AG04449 (cell line): Measurements from ENCODE around the gene TPST1.
"Not testable (repeated sequence)": the region's sequence is repeated elsewhere in the genome, so short reads cannot be mapped to it uniquely, and the experiment has no call there.

ENCODE experiments used
- CTCF ChIA-PET: fragments of 350-600 bp; formaldehyde crosslinking; extraction: SDS; loops from one replicate; lab custom pipeline; 2021; ENCODE audit warnings: antibody characterized with exemption; lab: Yijun Ruan, JAX
- POLR2A ChIA-PET: fragments of 400-600, 350-600 bp; formaldehyde crosslinking; extraction: SDS; loops from one replicate; lab custom pipeline; 2020; ENCODE audit warnings: antibody characterized with exemption, inconsistent platforms; lab: Yijun Ruan, JAX
- DNase-seq: peaks from one replicate; pipeline ENCODE4 v3.0.0-alpha.2; 2010; ENCODE audit warnings: low read depth, low spot score
- H3K4me3 ChIP-seq: 2 replicates; pipeline ENCODE4 v1.5.1; 2011; ENCODE audit warnings: low read depth, mild to moderate bottlenecking, control low read depth, low read length
- CTCF ChIP-seq: IDR thresholded peaks from one replicate; pipeline ENCODE4 v1.5.1; 2011; ENCODE audit warnings: mild to moderate bottlenecking, moderate library complexity, low read length, control low read depth, inconsistent platforms; ENCODE audit not compliant: insufficient read depth; ENCODE audit errors: missing control alignments

TPST1 gene

GRCh38 chr7:66167773-66168387 is 37.3 kb upstream of the TPST1 start:
- H3K4me3 ChIP-seq, result no peak overlapping the region
- POLR2A ChIA-PET, result no interaction called here
- TF ChIP-seq CTCF, result no peak
- peak; percentile 69 for DNase-seq
- CTCF ChIA-PET, result interaction anchor here (1.2 kb wide), 1 partner anchor 27 kb away, joined by 4 read pairs; no protein-coding TSS in a partner anchor

DNA sequence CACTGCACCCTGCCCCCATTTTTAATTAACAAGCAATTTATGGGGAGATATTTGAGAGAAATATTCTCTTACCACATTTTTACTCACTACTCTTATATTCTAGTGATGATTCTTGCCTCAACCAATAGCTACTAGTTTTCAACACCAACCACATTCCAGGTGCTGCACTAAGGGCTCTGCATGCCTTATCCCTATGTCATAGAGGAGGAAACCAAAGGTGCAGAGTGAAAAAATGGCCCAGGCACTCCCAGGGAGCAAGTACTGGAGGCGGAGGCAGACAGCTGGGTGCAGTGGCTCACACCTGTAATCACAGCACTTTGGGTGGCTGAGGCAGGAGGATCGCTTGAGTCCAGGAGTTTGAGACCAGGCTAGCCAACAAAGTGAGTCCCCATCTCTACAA is 35.5 kb upstream of the TPST1 start:
- POLR2A ChIA-PET, result no interaction called here
- no peak overlapping the region for H3K4me3 ChIP-seq
- CTCF ChIA-PET, result no interaction called here
- no peak for TF ChIP-seq CTCF
- no peak for DNase-seq

- no peak overlapping the region for H3K4me3 ChIP-seq
- no peak for DNase-seq
- ChIA-PET CTCF (no interaction called here), POLR2A (interaction anchor here (0.6 kb wide), 1 partner anchor 62 kb away, joined by 3 read pairs; no protein-coding TSS in a partner anchor)
- TF ChIP-seq CTCF, result no peak
Observed at GRCh38 chr7:66170309-66171231, 34.6 kb upstream of the TPST1 start.

DNA sequence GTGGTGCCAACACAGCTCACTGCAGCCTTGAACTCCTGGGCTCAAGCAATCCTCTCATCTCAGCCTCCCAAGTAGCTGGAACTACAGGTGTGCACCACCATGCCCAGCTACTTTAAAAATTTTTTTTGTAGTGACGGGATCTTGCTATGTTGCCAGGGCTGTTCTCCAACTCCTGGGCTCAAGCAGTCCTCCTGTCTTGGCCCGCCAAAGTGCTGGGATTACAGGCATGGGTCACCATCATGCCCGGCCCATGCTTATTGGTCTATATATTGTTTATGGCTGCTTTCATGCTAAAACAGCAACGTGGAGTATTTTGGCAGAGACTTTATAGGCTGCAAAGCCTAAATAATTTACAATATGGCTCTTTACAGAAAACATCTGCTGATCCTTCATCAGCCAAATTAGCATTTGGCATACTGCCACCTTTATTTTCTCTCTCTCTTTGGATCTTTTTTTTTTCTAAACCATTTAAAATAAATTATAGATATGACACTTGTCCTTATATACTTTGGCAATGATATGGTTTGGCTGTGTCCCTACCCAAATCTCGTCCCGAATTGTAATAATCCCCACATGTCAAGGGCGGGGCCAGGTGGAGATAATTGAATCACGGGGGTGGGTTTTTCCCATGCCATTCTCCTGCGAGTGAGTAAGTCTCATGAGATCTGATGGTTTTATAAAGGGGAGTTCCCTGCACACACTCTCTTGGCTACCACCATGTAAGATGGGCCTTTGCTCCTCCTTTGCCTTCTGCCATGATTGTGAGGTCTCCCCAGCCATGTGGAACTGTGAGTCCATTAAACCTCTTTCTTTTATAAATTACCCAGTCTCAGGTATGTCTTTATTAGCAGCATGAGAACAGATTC is 32.4 kb upstream of the TPST1 start:
- POLR2A ChIA-PET, DNase-seq, H3K4me3 ChIP-seq: not testable (repeated sequence)
- CTCF ChIA-PET, result interaction anchor here (0.8 to 1.2 kb wide), 2 partner anchors 12 to 97 kb away, joined by 3 read pairs; no protein-coding TSS in a partner anchor

- H3K4me3 ChIP-seq, result no peak overlapping the region
- DNase-seq, result no peak
- ChIA-PET POLR2A (no interaction called here), CTCF (interaction anchor here (0.8 kb wide), 1 partner anchor 96 kb away, joined by 3 read pairs; no protein-coding TSS in a partner anchor)
- TF ChIP-seq CTCF, result no peak
Observed at GRCh38 chr7:66173856-66174255, 31.3 kb upstream of the TPST1 start.

GRCh38 chr7:66175006-66175405 is 30.1 kb upstream of the TPST1 start:
- DNase-seq, POLR2A ChIA-PET, H3K4me3 ChIP-seq: not testable (repeated sequence)
- CTCF ChIA-PET, result interaction anchor here (1.4 kb wide), 1 partner anchor 144 kb away, joined by 5 read pairs; no protein-coding TSS in a partner anchor

DNA sequence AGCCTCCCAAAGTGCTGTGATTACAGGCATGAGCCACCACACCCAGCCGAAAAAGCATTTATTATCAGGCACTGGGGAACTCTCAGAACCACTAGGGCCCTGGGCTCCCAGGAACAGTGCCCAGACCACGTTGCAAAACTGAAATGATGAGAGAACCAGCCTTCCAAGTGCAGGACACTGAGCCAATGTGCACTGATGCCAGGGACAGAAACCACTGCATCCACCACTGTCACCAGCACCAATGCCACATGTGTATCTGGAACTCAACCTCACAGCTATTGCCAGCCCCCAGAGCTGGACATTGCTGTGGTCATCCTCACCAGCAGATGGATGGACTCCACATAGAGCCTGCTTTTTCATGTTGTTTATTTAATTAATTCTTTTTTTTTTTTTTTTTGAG is 28.2 kb upstream of the TPST1 start:
- no peak for DNase-seq
- no peak for TF ChIP-seq CTCF
- ChIA-PET POLR2A (no interaction called here), CTCF (interaction anchor here (0.6 to 0.7 kb wide), 2 partner anchors 28 to 350 kb away, joined by 3 read pairs; partner anchors contain the start of gene TPST1)
- no peak overlapping the region for H3K4me3 ChIP-seq
